Right renal cortex interstitium (tissue), 3 donors: ENCODE results near the gene ASPN. TPM values are rescaled to one million over a fixed set of nuclear protein-coding genes. Genes with fewer than 3 reads are reported as not detected.
A peak's percentile ranks its signal among the peaks of the same experiment; 100 is the strongest.

Experiments
- DNase-seq, 3 donors: peaks; one replicate each; pipeline ENCODE4 v3.0.0-alpha.2; 2013; ENCODE audit warnings: low read depth in 3 of 3, low spot score in 2 of 3
- polyA plus RNA-seq, 3 donors: library from polyadenylated mRNA; unstranded; fragments of 120-200 nt; gene quantifications; one replicate each; pipeline ENCODE4 v1.2.1, GENCODE V29; 2013; ENCODE audit not compliant: insufficient read length in 3 of 3

The ASPN gene
- polyA plus RNA-seq, result 10 to 100 TPM; 10.2 to 16.4 (median 15.1) TPM

- peak in 1 of 3 donors; percentile 54 for DNase-seq
Measured at GRCh38 chr9:92482329-92482728, at the start of gene ASPN. Gene ASPN (minus strand): TSS chr9:92482506.

GRCh38 chr9:92530893-92531292, 48.6 kb upstream of the ASPN start:
- no peak for DNase-seq

GRCh38 chr9:92529124-92529523, 46.8 kb upstream of the ASPN start:
- no peak for DNase-seq

- DNase-seq, result no peak
Measured at GRCh38 chr9:92528522-92528849, 46.2 kb upstream of the ASPN start.

GRCh38 chr9:92527832-92528521, 45.7 kb upstream of the ASPN start:
- DNase-seq, result peak in 1 of 3 donors; percentile 50

GRCh38 chr9:92527291-92527828, 45.1 kb upstream of the ASPN start:
- DNase-seq, result no peak

- DNase-seq, result no peak
Measured at GRCh38 chr9:92525306-92525705, 43.0 kb upstream of the ASPN start.

DNA sequence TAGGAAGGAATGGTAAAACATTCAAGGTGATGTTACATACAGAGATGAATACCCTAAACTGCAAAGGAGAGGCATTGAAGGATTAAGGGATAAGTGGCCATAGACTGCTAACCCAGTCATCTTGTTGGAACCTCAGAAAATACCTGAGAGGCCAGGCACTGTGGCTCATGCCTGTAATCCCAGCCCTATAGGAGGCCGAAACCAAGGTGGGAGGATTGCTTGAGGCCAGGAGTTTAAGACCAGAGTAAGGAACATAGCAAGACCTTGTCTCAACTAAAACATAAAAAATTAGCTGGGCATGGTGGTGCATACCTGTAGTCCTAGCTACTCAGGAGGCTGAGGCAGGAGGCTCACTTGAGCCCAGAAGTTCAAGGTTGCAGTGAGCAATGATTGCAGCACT, 42.6 kb upstream of the ASPN start:
- no peak for DNase-seq

- no peak for DNase-seq
Measured at GRCh38 chr9:92522983-92523970, 41.0 kb upstream of the ASPN start.

- DNase-seq, result no peak
Measured at GRCh38 chr9:92520837-92521236, 38.5 kb upstream of the ASPN start.

DNA sequence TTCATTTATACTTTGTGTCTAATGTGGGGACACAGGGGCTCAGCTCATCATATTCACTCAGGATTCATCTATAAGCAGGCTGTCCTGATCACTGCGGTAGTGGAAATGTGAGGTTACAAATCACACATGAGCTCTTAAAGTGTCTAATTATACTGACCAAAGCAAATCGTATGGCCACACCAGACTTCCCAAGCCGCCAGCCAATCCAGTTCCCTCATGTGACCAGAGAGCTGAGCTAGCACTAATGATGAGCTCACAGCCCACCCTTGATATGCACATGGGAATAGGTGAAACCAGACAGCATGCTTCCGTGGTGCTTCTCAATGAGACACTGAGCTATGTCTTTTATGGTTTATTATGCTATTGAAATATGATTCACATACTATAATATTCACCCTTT, 35.9 kb upstream of the ASPN start:
- no peak for DNase-seq

- DNase-seq, result no peak
Measured at GRCh38 chr9:92517046-92517445, 34.7 kb upstream of the ASPN start.

DNA sequence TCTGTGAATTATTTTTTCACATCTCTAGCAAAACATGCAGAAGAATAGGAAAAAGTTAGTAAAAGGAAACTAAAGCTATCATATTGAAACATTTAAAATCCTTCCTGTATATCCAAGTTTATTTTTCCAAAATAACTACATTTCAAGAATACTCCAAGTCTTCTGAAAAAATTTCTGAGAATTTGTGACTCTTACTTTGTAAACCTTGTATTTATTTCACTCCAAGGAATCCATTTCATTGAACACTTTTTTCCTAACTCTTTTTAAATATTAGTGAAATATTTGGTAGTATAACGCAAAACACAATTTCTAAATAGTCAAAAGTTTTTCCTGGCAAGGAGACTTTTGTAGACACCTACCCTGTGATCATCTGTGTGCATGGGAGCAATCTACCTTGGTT, 34.2 kb upstream of the ASPN start:
- DNase-seq, result no peak

DNA sequence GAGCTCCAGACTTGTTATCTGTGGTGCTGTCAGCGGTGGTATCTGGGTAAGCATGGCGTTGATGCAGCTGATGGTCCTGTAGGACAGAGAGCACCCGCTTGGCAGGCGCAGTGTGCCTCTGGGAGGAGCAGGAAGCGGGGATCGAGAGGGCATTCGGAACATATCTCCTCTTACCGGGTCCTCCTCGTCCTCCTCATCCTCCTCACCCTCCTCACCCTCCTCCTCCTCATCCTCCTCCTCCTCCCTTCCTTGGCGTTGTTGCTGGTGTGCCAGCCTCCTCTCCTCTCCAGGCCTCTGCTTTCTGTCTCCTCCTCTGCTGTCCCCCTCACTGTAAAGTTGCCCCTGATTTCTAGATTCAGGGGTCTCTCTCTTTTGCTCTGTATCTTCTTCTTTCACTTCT, 32.3 kb upstream of the ASPN start:
- DNase-seq, result no peak

GRCh38 chr9:92513349-92513748, 31.0 kb upstream of the ASPN start:
- DNase-seq, result no peak

- no peak for DNase-seq
Measured at GRCh38 chr9:92512622-92513021, 30.3 kb upstream of the ASPN start.

- no peak for DNase-seq
Measured at GRCh38 chr9:92510747-92511146, 28.4 kb upstream of the ASPN start.

GRCh38 chr9:92509050-92509449, 26.7 kb upstream of the ASPN start:
- no peak for DNase-seq

DNA sequence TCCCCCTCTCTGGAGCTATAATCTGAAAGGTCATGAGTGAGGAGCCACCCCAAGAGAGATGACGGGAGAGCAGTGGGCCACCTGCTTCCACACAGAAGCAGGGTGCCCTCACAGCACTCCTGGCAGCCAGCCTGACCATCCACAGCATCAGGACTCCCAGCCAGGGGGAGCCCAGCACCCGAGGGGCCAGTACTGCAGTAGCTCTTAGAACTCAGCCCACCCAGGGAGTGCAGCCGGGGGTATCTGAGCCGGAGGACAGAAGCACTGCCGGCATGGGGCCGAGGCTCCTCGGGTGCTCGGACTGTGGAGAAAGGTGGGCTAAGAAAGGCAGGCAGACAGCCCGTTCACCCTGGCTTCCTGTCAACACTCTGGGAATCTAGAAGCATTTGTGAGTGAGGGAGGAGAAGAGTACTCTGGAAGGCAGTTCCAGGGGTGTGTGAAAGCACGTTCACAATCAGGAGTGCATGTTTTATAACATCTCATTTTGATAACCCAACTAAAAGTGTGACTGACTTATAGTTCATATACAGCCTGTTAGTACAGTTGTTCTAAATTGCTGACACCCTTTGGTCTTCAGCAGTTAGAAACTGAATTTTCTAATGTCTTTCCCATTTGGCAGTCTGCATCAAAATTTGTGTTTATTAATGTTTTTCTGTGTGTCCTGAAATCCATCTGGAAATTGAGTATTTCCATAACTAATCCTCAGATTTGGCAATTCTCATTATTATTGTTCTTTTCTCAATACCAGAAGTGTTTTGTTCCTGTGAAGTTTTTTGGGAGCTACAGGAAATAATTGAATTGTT, 25.9 kb upstream of the ASPN start:
- DNase-seq, result no peak

- no peak for DNase-seq
Measured at GRCh38 chr9:92507496-92507895, 25.2 kb upstream of the ASPN start.

- DNase-seq, result no peak
Measured at GRCh38 chr9:92507005-92507404, 24.7 kb upstream of the ASPN start.
